ENCODE results near the gene FAR2. TPM values are rescaled to one million over a fixed set of nuclear protein-coding genes. Genes with fewer than 3 reads are reported as not detected.
"Not testable (repeated sequence)": the region's sequence is repeated elsewhere in the genome, so short reads cannot be mapped to it uniquely, and the experiment has no call there.

The FAR2 gene
- total RNA-seq, 3 donors from 2014 or later = 8.2 to 18.2 (median 9.8) TPM

- Histone ChIP-seq H3K9me3 (no peaks in the 10 kb centered on the region), H3K4me3 (no peak overlapping the region), H3K36me3 (no peaks in the 10 kb centered on the region), H3K27me3 (no peaks in the 10 kb centered on the region), H3K27ac (no peak overlapping the region), H3K4me1 (no peaks in the 10 kb centered on the region)
- DNase-seq (ENCODE audit: low spot score in 2 of 2) = no peak
- TF ChIP-seq CTCF (IDR thresholded peaks at IDR 0.05) (no peak), POLR2A (IDR thresholded peaks at IDR 0.05) (no peak)
- intact Hi-C loops (cut with DNase I; ENCODE audit: low total_unique reads) = no loop called here
These were observed 137.2 kb downstream of the FAR2 start for GRCh38 chr12:29286081-29286790.

- Histone ChIP-seq H3K9me3 (no peaks in the 10 kb centered on the region), H3K4me1 (no peaks in the 10 kb centered on the region), H3K4me3 (no peak overlapping the region), H3K27ac (no peak overlapping the region), H3K36me3 (no peaks in the 10 kb centered on the region), H3K27me3 (no peaks in the 10 kb centered on the region)
- no peak for DNase-seq (ENCODE audit: low spot score in 2 of 2)
- intact Hi-C loops (cut with DNase I; ENCODE audit: low total_unique reads) = no loop called here
- TF ChIP-seq CTCF (IDR thresholded peaks at IDR 0.05) = no peak
- no peak for TF ChIP-seq POLR2AphosphoS5 (IDR thresholded peaks at IDR 0.05)
- no peak for TF ChIP-seq POLR2A (IDR thresholded peaks at IDR 0.05)
These were observed 138.5 kb downstream of the FAR2 start for GRCh38 chr12:29287622-29288021.

- H3K4me1 ChIP-seq = no peaks in the 10 kb centered on the region
- no peak for DNase-seq (ENCODE audit: low spot score in 2 of 2)
- intact Hi-C loops (cut with DNase I; ENCODE audit: low total_unique reads) = no loop called here
- no peaks in the 10 kb centered on the region for H3K27me3 ChIP-seq
- no peak for TF ChIP-seq CTCF (IDR thresholded peaks at IDR 0.05)
- no peak for TF ChIP-seq POLR2AphosphoS5 (IDR thresholded peaks at IDR 0.05)
- TF ChIP-seq POLR2A (IDR thresholded peaks at IDR 0.05) = no peak
- H3K36me3 ChIP-seq = no peaks in the 10 kb centered on the region
- H3K27ac ChIP-seq = no peak overlapping the region
- H3K4me3 ChIP-seq = no peak overlapping the region
- H3K9me3 ChIP-seq = no peaks in the 10 kb centered on the region
These were observed 139.0 kb downstream of the FAR2 start for GRCh38 chr12:29288031-29288430.

GRCh38 chr12:29290475-29290874 is 141.4 kb downstream of the FAR2 start:
- H3K27me3 ChIP-seq; H3K9me3 ChIP-seq; H3K4me3 ChIP-seq; intact Hi-C loops (cut with DNase I; ENCODE audit: low total_unique reads); H3K36me3 ChIP-seq; H3K27ac ChIP-seq; H3K4me1 ChIP-seq; DNase-seq (ENCODE audit: low spot score in 2 of 2): not testable (repeated sequence)

GRCh38 chr12:29291226-29291625 is 142.1 kb downstream of the FAR2 start:
- TF ChIP-seq POLR2A (IDR thresholded peaks at IDR 0.05) (no peak), POLR2AphosphoS5 (IDR thresholded peaks at IDR 0.05) (no peak), CTCF (IDR thresholded peaks at IDR 0.05) (no peak)
- no peak overlapping the region for H3K4me3 ChIP-seq
- no peaks in the 10 kb centered on the region for H3K36me3 ChIP-seq
- no peaks in the 10 kb centered on the region for H3K27me3 ChIP-seq
- no peaks in the 10 kb centered on the region for H3K9me3 ChIP-seq
- H3K4me1 ChIP-seq = no peaks in the 10 kb centered on the region
- no peak for DNase-seq (ENCODE audit: low spot score in 2 of 2)
- intact Hi-C loops (cut with DNase I; ENCODE audit: low total_unique reads) = no loop called here
- H3K27ac ChIP-seq = no peak overlapping the region

GRCh38 chr12:29299633-29300032 is 150.6 kb downstream of the FAR2 start:
- H3K4me3 ChIP-seq = no peak overlapping the region
- H3K36me3 ChIP-seq = no peaks in the 10 kb centered on the region
- no peak overlapping the region for H3K27ac ChIP-seq
- no peaks in the 10 kb centered on the region for H3K4me1 ChIP-seq
- H3K9me3 ChIP-seq = no peaks in the 10 kb centered on the region
- intact Hi-C loops (cut with DNase I; ENCODE audit: low total_unique reads) = no loop called here
- DNase-seq (ENCODE audit: low spot score in 2 of 2) = no peak
- TF ChIP-seq CTCF (IDR thresholded peaks at IDR 0.05) = no peak
- no peak for TF ChIP-seq POLR2A (IDR thresholded peaks at IDR 0.05)
- TF ChIP-seq POLR2AphosphoS5 (IDR thresholded peaks at IDR 0.05) = no peak
- no peaks in the 10 kb centered on the region for H3K27me3 ChIP-seq
